T-helper 1 cell treated with Interleukin-12 subunit alpha and Interleukin-12 subunit beta and Interleukin-4 antibody, amounts not matched to agents 30 μg/mL and 1 μg/mL, for 36 hours (primary cell): ENCODE measurements around the gene ONECUT1.

Experiments used
- H3K27ac Mint-ChIP-seq: one replicate; pipeline ENCODE4 v1.8.0; 2021; ENCODE audit warnings: mild to moderate bottlenecking, mixed read lengths
- H3K27me3 Mint-ChIP-seq: one replicate; pipeline ENCODE4 v1.8.0; 2021; ENCODE audit warnings: low read depth, mixed read lengths
- H3K36me3 Mint-ChIP-seq: one replicate; pipeline ENCODE4 v1.8.0; 2021; ENCODE audit warnings: low read depth, mixed read lengths
- H3K4me1 Mint-ChIP-seq: one replicate; pipeline ENCODE4 v1.8.0; 2021; ENCODE audit warnings: low read depth, mixed read lengths
- H3K4me3 Mint-ChIP-seq: one replicate; pipeline ENCODE4 v1.8.0; 2021; ENCODE audit warnings: mild to moderate bottlenecking, moderate library complexity, mixed read lengths
- H3K9me3 Mint-ChIP-seq: one replicate; pipeline ENCODE4 v1.8.0; 2021; ENCODE audit warnings: mixed read lengths

The ONECUT1 gene

GRCh38 chr15:52789008-52789600 is 1.0 kb downstream of the ONECUT1 start:
- Mint-ChIP-seq H3K27me3 (peaks cover 96% of the 10 kb centered on the region), H3K9me3 (no peaks in the 10 kb centered on the region), H3K4me1 (no peaks in the 10 kb centered on the region), H3K4me3 (peak overlapping the region; percentile 66), H3K27ac (peak overlapping the region; percentile 52), H3K36me3 (peaks cover 2% of the 10 kb centered on the region)

GRCh38 chr15:52788099-52788986 is 1.8 kb downstream of the ONECUT1 start:
- peaks cover under 1% of the 10 kb centered on the region for H3K4me1 Mint-ChIP-seq
- H3K27ac Mint-ChIP-seq: peak overlapping the region; percentile 36
- peaks cover 96% of the 10 kb centered on the region for H3K27me3 Mint-ChIP-seq
- H3K4me3 Mint-ChIP-seq: no peak overlapping the region
- peaks cover 3% of the 10 kb centered on the region for H3K36me3 Mint-ChIP-seq
- H3K9me3 Mint-ChIP-seq: no peaks in the 10 kb centered on the region

DNA sequence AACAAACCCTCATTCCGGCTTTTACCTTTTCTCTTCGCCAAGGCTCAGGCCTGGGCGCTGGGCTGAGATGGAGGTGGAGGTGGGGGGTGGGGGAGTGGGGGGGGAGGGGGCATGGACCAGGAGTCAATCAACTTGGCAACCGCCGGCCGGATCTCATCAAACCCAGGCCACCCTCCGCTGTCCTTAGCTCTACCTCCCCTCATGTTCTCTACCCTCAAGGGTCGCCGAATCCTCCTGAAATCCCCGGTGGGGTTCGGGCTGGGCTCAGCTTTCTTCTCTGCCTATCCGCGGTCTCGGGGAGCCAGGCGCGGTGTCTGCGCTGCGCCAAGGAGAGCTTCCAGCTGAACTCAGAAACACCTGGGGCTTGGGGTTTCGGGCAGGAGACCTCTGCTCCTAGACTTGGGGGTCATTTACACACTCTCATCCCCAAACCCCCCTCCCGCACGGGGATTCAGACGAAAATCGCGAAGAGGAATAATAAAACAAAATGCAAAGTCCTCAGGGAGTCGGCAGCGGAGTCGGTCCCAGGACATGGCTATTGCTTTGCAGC is 2.5 kb downstream of the ONECUT1 start:
- peak overlapping the region; percentile 50 for H3K27ac Mint-ChIP-seq
- peaks cover 2% of the 10 kb centered on the region for H3K4me1 Mint-ChIP-seq
- peaks cover 4% of the 10 kb centered on the region for H3K36me3 Mint-ChIP-seq
- H3K4me3 Mint-ChIP-seq: no peak overlapping the region
- peaks cover 96% of the 10 kb centered on the region for H3K27me3 Mint-ChIP-seq
- no peaks in the 10 kb centered on the region for H3K9me3 Mint-ChIP-seq

- Mint-ChIP-seq H3K27me3 (peaks cover 95% of the 10 kb centered on the region), H3K27ac (no peak overlapping the region), H3K4me3 (no peak overlapping the region), H3K9me3 (no peaks in the 10 kb centered on the region), H3K36me3 (peaks cover 4% of the 10 kb centered on the region), H3K4me1 (peaks cover 2% of the 10 kb centered on the region)
These were observed 3.0 kb downstream of the ONECUT1 start for GRCh38 chr15:52787123-52787503.

DNA sequence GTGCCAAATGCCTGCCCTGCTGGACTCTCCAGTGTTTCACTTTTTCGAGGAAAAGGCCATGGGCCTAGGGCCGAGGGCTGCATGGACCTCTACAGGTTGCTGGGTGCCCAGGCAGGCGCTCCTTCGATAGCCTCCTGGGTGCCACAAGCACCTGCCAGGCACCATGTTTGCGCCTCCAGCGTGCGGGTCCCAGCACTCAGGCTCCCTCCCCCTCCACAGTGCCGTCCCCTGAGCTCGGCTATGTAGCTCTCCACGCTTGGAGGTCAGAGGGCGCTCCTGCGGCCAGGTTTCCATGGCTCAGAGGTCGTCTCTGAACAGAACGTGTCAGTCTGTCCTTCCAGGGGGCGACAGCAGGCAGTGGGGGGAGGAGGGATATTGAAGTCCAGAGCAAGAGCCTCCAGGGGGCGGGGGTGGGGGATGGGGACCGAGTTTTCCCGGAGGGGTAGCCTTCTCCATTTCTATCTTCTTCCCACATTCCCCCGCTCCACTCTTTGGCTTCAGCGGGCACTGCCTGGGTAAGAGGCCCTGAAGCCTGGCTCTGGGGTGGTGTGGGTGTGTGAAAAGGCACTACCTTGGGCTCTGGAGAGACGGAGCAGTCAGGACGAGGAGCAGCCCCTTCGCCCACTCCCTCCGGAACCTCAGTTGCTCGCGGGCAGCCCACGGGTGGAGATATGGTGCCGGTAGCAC is 3.6 kb downstream of the ONECUT1 start:
- Mint-ChIP-seq H3K27ac (no peak overlapping the region), H3K9me3 (no peaks in the 10 kb centered on the region), H3K27me3 (peaks cover 94% of the 10 kb centered on the region), H3K4me1 (peaks cover 2% of the 10 kb centered on the region), H3K36me3 (peaks cover 4% of the 10 kb centered on the region), H3K4me3 (no peak overlapping the region)

DNA sequence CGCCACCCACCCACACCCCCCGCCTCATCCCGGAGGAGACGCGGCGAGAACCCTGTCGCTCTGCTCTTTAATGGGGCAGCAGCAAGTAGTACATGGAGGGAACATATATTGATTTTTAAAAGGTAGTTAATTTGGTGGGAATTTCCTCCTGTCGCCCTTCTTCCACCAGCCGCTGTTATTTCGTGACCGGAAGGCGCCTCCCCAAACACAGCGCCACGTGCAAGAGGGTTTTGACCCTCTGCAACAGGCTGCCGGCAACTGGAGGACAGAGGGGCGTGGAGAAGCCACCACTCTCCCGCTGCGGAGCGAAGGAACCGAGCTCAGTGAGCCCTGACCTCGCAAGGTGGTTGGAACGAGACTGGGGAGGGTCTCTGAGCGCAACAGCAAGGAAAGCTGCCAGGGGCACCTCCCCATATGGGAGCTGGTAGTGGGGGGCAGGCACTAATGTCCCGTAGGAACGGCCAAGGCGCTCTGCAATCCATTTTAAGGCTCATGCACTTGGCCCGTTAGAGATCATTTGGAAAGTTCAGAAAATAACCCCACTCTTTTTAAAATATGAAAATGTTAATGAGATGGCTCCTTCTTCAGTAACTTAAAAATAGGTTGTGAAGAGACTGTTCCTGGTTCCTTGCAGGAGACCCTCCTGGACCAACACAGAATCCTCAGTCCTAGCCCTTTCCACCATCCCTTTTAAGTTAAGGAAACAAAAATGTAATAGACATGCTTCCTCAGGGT is 4.3 kb downstream of the ONECUT1 start:
- Mint-ChIP-seq H3K4me1 (peaks cover 2% of the 10 kb centered on the region), H3K9me3 (no peaks in the 10 kb centered on the region), H3K36me3 (peaks cover 4% of the 10 kb centered on the region), H3K4me3 (no peak overlapping the region), H3K27ac (no peak overlapping the region), H3K27me3 (peaks cover 94% of the 10 kb centered on the region)

DNA sequence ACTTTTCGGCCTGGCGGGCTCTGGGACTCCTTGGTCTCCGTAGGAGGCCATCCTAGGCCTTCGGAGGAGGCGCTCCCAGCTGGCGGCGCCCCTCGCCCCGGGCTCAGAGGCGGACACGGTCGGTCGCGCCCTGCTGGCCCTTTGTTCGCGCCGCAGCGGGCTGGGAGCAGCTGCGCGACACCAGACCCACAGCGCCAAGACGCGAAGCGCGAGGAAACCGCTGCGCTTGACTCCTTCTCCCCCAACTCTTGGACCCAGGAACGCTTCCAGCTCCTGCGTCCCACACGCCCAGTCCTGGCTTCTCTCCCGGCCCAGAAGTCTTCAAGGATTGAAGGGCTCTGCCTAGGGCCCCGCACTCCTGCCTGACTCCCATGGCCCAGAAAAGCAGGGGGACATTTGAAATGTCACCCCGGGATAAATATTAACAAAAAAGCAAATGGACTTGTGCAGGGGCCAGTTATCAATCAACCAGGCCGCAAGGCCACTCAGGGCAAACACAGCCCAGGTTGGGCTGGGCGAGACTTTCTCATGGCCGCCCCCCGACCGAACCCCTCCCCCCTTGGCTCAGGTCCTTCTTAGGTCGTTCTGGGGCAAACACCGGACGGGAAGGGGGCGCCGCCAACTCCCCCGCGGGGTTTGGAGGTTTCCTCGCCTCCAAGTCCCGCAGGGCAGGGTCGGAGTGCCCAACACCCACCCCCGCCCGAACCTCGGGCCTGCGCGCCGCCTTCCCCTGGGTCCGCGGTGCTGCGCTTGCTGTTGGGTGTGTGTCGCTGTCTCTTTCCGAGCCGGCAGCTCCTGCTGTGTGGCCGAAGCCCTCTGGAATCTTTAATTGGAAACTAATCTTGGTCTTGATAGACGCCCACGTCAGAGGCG is 5.1 kb downstream of the ONECUT1 start:
- no peak overlapping the region for H3K4me3 Mint-ChIP-seq
- peaks cover 4% of the 10 kb centered on the region for H3K36me3 Mint-ChIP-seq
- H3K27ac Mint-ChIP-seq: no peak overlapping the region
- no peaks in the 10 kb centered on the region for H3K9me3 Mint-ChIP-seq
- H3K27me3 Mint-ChIP-seq: peaks cover 97% of the 10 kb centered on the region
- H3K4me1 Mint-ChIP-seq: peaks cover 7% of the 10 kb centered on the region

DNA sequence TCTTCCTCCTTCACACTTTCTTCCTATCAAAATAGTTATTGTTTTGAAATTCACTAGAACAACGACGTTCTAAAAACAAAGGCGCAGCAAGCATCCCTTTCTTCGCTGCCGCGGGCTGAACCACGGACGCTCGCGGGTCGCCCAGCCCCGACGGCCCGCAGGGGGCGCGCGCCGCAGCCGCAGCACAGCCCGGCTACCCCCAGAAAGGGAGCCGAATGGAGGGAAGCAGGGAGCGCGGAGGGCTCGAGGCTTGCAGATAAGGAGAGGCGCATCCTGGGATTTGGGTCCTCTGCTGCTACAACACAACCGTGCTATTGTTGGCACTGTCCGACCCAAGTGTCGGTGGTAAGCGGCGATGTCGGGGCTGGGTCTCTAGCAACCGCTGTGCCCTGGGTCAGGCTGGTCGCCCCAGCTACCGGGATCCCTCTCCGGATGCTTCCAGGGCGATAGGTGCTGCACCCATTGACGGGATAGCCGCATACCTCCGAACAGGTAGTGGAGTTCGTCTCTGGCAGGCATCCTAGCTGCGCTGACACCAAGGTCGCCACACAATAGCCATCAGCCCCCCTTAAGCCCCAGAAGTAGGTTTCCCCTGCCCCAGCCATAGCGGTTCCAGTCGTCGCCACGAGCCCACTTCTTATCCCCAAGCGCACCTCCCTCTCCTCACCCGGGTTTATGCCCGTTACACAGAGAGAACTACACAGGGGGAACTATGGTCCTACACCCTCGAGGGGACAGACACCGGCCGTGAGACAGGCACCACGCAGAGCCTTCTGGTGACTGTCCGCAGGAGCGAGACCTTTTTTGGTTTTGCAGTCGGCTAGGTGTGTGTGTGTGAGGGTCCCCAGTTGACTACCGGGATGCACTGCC is 6.0 kb downstream of the ONECUT1 start:
- Mint-ChIP-seq H3K9me3 (no peaks in the 10 kb centered on the region), H3K27me3 (peaks cover 94% of the 10 kb centered on the region), H3K4me1 (peaks cover 7% of the 10 kb centered on the region), H3K36me3 (peaks cover 2% of the 10 kb centered on the region), H3K27ac (no peak overlapping the region), H3K4me3 (no peak overlapping the region)

- no peaks in the 10 kb centered on the region for H3K9me3 Mint-ChIP-seq
- H3K27me3 Mint-ChIP-seq: peaks cover 90% of the 10 kb centered on the region
- H3K27ac Mint-ChIP-seq: no peak overlapping the region
- no peak overlapping the region for H3K4me3 Mint-ChIP-seq
- peaks cover 2% of the 10 kb centered on the region for H3K36me3 Mint-ChIP-seq
- H3K4me1 Mint-ChIP-seq: peaks cover 7% of the 10 kb centered on the region
These were observed 6.8 kb downstream of the ONECUT1 start for GRCh38 chr15:52783191-52783829.

- H3K4me3 Mint-ChIP-seq: no peak overlapping the region
- H3K27me3 Mint-ChIP-seq: peaks cover 90% of the 10 kb centered on the region
- no peak overlapping the region for H3K27ac Mint-ChIP-seq
- no peaks in the 10 kb centered on the region for H3K9me3 Mint-ChIP-seq
- H3K36me3 Mint-ChIP-seq: peaks cover 2% of the 10 kb centered on the region
- peaks cover 7% of the 10 kb centered on the region for H3K4me1 Mint-ChIP-seq
These were observed 7.6 kb downstream of the ONECUT1 start for GRCh38 chr15:52782514-52782913.

DNA sequence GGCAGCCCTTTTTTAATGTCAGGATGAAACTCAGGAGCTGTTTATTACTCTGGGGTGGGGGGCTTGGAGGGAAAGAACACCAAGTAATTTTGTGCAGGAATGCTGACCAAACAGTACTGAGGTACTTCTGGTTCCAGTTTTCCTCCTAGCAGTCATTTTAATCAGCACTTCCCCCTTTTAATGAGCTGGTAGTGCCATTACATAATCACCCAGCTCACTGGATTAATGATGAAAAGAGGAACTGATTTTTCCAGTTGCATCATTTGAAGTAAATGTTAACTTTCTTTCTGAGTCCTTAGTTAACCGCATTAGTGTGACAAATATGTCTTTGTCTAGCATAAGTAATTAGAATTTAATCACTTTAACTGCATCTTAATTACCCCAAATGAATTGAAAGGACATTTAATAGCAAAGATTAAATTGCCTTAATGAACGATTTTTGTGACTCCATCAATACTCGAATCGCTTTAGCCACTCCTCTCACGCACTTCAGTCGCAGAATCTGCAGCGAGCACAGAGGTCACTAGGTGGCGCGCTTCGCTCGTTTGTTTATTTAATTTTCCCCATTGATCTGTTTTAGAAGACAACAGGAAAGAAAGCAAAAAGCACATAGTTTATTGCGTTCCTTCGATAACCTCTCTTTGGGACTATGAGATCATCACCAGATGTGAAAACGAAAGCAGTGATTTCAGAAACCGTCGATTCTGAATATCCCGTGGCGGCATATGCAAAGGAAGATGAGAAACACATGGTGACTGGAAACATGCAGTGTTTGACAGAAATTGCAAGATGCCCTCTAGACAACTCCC is 9.8 kb downstream of the ONECUT1 start:
- Mint-ChIP-seq H3K27me3 (peaks cover 84% of the 10 kb centered on the region), H3K27ac (no peak overlapping the region), H3K4me3 (peak overlapping the region; percentile 22)

GRCh38 chr15:52778457-52778856 is 11.7 kb downstream of the ONECUT1 start:
- Mint-ChIP-seq H3K36me3 (peaks cover 2% of the 10 kb centered on the region), H3K27me3 (peaks cover 71% of the 10 kb centered on the region)

More for the DNA sequence above, 9.8 kb downstream of the ONECUT1 start:
- Mint-ChIP-seq H3K4me1 (peaks cover 7% of the 10 kb centered on the region), H3K36me3 (peaks cover 2% of the 10 kb centered on the region), H3K9me3 (no peaks in the 10 kb centered on the region)

More at GRCh38 chr15:52778457-52778856, 11.7 kb downstream of the ONECUT1 start:
- Mint-ChIP-seq H3K27ac (no peak overlapping the region), H3K4me3 (no peak overlapping the region), H3K9me3 (no peaks in the 10 kb centered on the region), H3K4me1 (peaks cover 7% of the 10 kb centered on the region)
